Epithelial cell of proximal tubule (primary cell): ENCODE measurements around the gene GDPD4. TPM values are rescaled to one million over a fixed set of nuclear protein-coding genes. Genes with fewer than 3 reads are reported as not detected.

Experiments used
- DNase-seq: peaks from one replicate; pipeline ENCODE4 v3.0.0-alpha.2; 2011; ENCODE audit warnings: low read depth
- H3K4me3 ChIP-seq: 2 replicates; pipeline ENCODE4 v1.5.1; 2011; ENCODE audit warnings: low read depth, mild to moderate bottlenecking, low read length
- CTCF ChIP-seq: conservative IDR thresholded peaks from 2 replicates; pipeline ENCODE4 v1.5.1; 2012; ENCODE audit warnings: low read depth, mild to moderate bottlenecking, low read length
- total RNA-seq: library from RNA; depleted of rRNA; stranded (reverse); fragments of >200 nt; gene quantifications from 2 replicates; pipeline ENCODE4 v1.2.3, GENCODE V29; 2015

GDPD4 gene
- total RNA-seq, 1 donor from 2014 or later: not detected

DNA sequence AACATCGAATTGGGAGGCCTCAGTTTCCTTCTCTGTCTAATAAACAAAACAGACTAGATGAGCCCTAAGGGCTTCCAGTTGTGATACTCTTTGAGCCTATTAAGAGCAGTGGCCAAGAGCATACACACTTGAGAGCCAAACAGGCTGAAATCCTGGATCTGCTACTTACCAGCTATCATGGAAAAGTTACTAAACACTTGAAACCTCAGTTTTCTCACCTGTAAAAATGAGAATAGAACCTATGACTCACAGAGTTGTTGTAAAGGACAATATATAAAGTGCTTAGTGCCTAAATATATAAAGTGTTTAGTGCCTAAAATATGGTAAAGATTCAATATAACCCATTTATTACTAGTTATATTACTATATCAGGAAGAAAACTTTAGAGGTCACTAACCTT, 23.7 kb upstream of the GDPD4 start:
- no peak for DNase-seq
- TF ChIP-seq CTCF: no peak
- no peak overlapping the region for H3K4me3 ChIP-seq

- no peak for TF ChIP-seq CTCF
- DNase-seq: no peak
- no peak overlapping the region for H3K4me3 ChIP-seq
These were observed 23.0 kb upstream of the GDPD4 start for GRCh38 chr11:77324508-77324907.

GRCh38 chr11:77322926-77323590, 21.6 kb upstream of the GDPD4 start:
- no peak for TF ChIP-seq CTCF
- H3K4me3 ChIP-seq: no peak overlapping the region
- DNase-seq: peak; percentile 55

DNA sequence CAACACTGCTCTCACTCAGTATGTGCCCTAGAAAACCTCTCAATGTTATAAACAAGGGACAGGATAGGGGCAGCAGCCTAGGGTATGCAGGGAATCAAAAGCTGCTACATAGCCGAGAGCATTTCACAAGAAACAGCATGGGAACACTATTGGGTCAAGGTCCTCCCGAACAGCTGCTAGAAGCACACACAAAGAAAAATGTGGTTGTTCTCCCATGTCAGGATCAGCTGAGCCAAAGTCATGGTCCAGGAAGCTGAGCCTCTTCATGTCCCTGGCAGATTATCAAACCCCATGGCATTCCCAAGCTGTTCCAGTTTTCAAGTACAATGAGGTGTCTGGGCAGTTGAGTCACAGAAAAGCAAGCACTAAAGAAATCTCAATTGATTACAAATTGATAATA, 21.0 kb upstream of the GDPD4 start:
- TF ChIP-seq CTCF: no peak
- no peak overlapping the region for H3K4me3 ChIP-seq
- DNase-seq: peak; percentile 88

DNA sequence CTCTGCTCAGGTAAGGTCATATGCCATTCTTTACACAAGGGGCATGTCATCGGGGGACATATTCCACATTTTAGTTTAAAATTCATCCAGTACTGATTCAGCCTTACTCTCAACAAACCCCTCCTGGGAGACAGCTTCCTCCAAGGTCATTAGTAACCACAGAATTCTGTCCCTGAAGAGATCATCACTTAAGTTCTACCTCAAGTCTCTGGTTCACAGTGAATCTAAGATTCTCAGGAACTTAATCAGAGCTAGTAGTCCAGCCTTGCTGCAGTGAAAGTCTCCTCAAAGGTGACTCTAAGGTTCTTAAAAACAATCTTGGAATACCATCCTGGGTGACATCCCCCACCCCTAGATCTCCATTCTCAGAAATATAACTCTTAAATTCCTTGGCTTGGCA, 18.9 kb upstream of the GDPD4 start:
- DNase-seq: no peak
- no peak overlapping the region for H3K4me3 ChIP-seq
- TF ChIP-seq CTCF: no peak

DNA sequence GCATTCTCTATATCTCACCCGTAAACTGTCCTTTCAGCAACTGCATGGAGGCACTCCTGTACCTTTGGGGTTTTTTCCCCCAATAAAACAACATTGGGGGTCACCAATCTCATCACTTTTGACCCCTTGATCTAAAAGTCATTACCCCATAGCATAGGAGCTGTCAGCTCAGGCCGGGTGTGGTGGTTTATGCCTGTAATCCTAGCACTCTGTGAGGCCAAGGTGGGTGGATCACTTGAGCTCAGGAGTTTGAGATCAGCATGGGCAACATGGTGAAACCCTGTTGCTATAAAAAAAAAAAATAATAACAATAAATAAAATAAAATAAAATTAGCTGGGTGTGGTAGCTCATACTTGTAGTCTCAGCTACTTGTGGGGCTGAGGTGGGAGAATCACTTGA, 17.1 kb upstream of the GDPD4 start:
- TF ChIP-seq CTCF: no peak
- no peak for DNase-seq
- no peak overlapping the region for H3K4me3 ChIP-seq

DNA sequence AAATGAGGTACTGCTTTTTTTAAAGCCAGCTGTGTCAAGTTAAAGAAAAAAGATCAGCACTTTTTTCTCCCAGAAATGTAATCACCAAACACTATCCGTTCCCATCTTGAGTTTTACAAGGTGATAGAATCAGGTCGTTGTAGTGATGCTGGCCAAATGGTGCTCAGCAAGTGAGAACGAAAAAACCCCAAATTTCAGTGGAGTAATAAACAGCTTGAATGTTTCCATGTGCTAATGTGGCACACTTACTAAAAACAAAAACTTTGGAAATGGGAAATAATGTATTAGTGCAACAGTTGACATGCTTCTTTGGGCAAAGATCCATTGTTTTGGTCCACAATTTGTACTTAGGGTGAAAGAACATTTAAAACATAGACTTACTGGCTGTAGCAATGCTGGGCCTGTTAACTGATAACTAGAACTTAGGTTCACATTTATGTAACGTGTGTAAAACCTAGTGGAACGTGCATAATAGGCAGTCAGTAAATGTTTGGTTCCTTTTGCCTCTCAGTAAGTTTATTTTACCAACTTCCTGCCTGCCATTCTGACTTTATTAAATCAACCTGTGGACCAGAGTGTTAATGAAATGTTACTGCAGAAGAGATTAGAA, 15.4 kb upstream of the GDPD4 start:
- no peak for DNase-seq
- no peak for TF ChIP-seq CTCF

More for the DNA sequence above, 15.4 kb upstream of the GDPD4 start:
- no peak overlapping the region for H3K4me3 ChIP-seq
